H9 (cell line): Measurements from ENCODE around the gene ZBP1. TPM values are rescaled to one million over a fixed set of nuclear protein-coding genes. Genes with fewer than 3 reads are reported as not detected.
"Not testable (repeated sequence)": the region's sequence is repeated elsewhere in the genome, so short reads cannot be mapped to it uniquely, and the experiment has no call there.

ENCODE experiments used
- DNase-seq: peaks from one replicate; pipeline ENCODE4 v3.0.0-alpha.2; 2017
- H2AFZ ChIP-seq: one replicate; pipeline ENCODE4 v1.6.1; 2013; ENCODE audit warnings: mild to moderate bottlenecking, low read length, control low read depth, moderate library complexity
- H2AK5ac ChIP-seq: 2 replicates; pipeline ENCODE4 v1.6.1; 2013; ENCODE audit warnings: low read length, control low read depth, mixed read lengths; ENCODE audit not compliant: insufficient read length
- H2BK120ac ChIP-seq: one replicate; pipeline ENCODE4 v1.6.1; 2013; ENCODE audit warnings: low read depth, mild to moderate bottlenecking, low read length, control low read depth, inconsistent platforms; ENCODE audit not compliant: poor library complexity, severe bottlenecking
- H2BK12ac ChIP-seq: 2 replicates; pipeline ENCODE4 v1.6.1; 2013; ENCODE audit warnings: low read length, control low read depth, mixed read lengths, low read depth; ENCODE audit not compliant: insufficient read length
- H2BK15ac ChIP-seq: 2 replicates; pipeline ENCODE4 v1.6.1; 2013; ENCODE audit warnings: low read depth, low read length, control low read depth
- H2BK20ac ChIP-seq: one replicate; pipeline ENCODE4 v1.6.1; 2013; ENCODE audit warnings: low read depth, mild to moderate bottlenecking, low read length, control low read depth, inconsistent platforms; ENCODE audit not compliant: poor library complexity, severe bottlenecking
- H2BK5ac ChIP-seq: 2 replicates; pipeline ENCODE4 v1.6.1; 2013; ENCODE audit warnings: low read length, control low read depth, mixed read lengths; ENCODE audit not compliant: insufficient read length
- H3K14ac ChIP-seq: 2 replicates; pipeline ENCODE4 v1.6.1; 2013; ENCODE audit warnings: low read length, control low read depth; ENCODE audit not compliant: insufficient read depth
- H3K18ac ChIP-seq: 2 replicates; pipeline ENCODE4 v1.6.1; 2013; ENCODE audit warnings: low read depth, mild to moderate bottlenecking, mixed read lengths, low read length, control low read depth; ENCODE audit not compliant: insufficient read length
- H3K23ac ChIP-seq: 2 replicates; pipeline ENCODE4 v1.6.1; 2013; ENCODE audit warnings: low read length, control low read depth, mixed read lengths, low read depth; ENCODE audit not compliant: insufficient read length
- H3K23me2 ChIP-seq: 2 replicates; pipeline ENCODE4 v1.6.1; 2013; ENCODE audit warnings: low read depth, mild to moderate bottlenecking, mixed read lengths, low read length, control low read depth; ENCODE audit not compliant: insufficient read length, poor library complexity, severe bottlenecking
- H3K27ac ChIP-seq: 2 replicates; pipeline ENCODE4 v1.5.1; 2013; ENCODE audit warnings: low read length, control low read depth, mixed read lengths, low read depth; ENCODE audit not compliant: insufficient read length
- H3K27me3 ChIP-seq: 2 replicates; pipeline ENCODE4 v1.6.1; 2013; ENCODE audit warnings: low read length, control low read depth, inconsistent platforms; ENCODE audit not compliant: insufficient read depth
- H3K4ac ChIP-seq: 2 replicates; pipeline ENCODE4 v1.6.1; 2013; ENCODE audit warnings: low read depth, mild to moderate bottlenecking, control low read depth, inconsistent platforms, low read length, moderate library complexity
- H3K4me1 ChIP-seq: 2 replicates; pipeline ENCODE4 v1.6.1; 2013; ENCODE audit warnings: low read length, control low read depth, inconsistent platforms; ENCODE audit not compliant: insufficient read depth
- H3K4me2 ChIP-seq: 2 replicates; pipeline ENCODE4 v1.6.1; 2013; ENCODE audit warnings: low read length, control low read depth, mixed read lengths; ENCODE audit not compliant: insufficient read length, insufficient read depth
- H3K56ac ChIP-seq: 2 replicates; pipeline ENCODE4 v1.6.1; 2013; ENCODE audit warnings: low read depth, mild to moderate bottlenecking, mixed read lengths, low read length, control low read depth; ENCODE audit not compliant: insufficient read length
- H3K79me1 ChIP-seq: 2 replicates; pipeline ENCODE4 v1.6.1; 2013; ENCODE audit warnings: low read depth, mild to moderate bottlenecking, moderate library complexity, low read length, control low read depth, inconsistent platforms; ENCODE audit not compliant: insufficient read depth, poor library complexity, severe bottlenecking
- H3K79me2 ChIP-seq: 2 replicates; pipeline ENCODE4 v1.6.1; 2013; ENCODE audit warnings: low read length, control low read depth, inconsistent platforms; ENCODE audit not compliant: insufficient read depth
- H3K9ac ChIP-seq: 2 replicates; pipeline ENCODE4 v1.6.1; 2013; ENCODE audit warnings: low read length, control low read depth, mixed read lengths; ENCODE audit not compliant: insufficient read length; ENCODE audit errors: extremely low read depth
- H3K9me3 ChIP-seq: one replicate; pipeline ENCODE4 v1.6.1; 2013; ENCODE audit warnings: low read depth, low read length, inconsistent platforms; ENCODE audit not compliant: control insufficient read depth
- H3T11ph ChIP-seq: one replicate; pipeline ENCODE4 v1.6.1; 2013; ENCODE audit warnings: mild to moderate bottlenecking, low read length, control low read depth, inconsistent platforms
- H4K20me1 ChIP-seq: one replicate; pipeline ENCODE4 v1.6.1; 2013; ENCODE audit not compliant: control insufficient read depth, insufficient read length, insufficient read depth
- H4K5ac ChIP-seq: 2 replicates; pipeline ENCODE4 v1.6.1; 2013; ENCODE audit warnings: low read depth, mild to moderate bottlenecking, mixed read lengths, low read length, control low read depth; ENCODE audit not compliant: insufficient read length
- H4K8ac ChIP-seq: replicated peaks from 2 replicates; pipeline ENCODE4 v1.6.1; 2013; ENCODE audit warnings: low read length, control low read depth, mixed read lengths, low read depth; ENCODE audit not compliant: insufficient read length
- H4K91ac ChIP-seq: 2 replicates; pipeline ENCODE4 v1.6.1; 2013; ENCODE audit warnings: low read depth, mild to moderate bottlenecking, moderate library complexity, mixed read lengths, low read length, control low read depth; ENCODE audit not compliant: insufficient read length
- H3K27ac Mint-ChIP-seq, 3 experiments: 2 replicates in 2 of 3; 3 replicates in 1 of 3; pipeline ENCODE4 v1.8.0; 2020 to 2021; ENCODE audit warnings: mixed read lengths in 3 of 3, mild to moderate bottlenecking in 1 of 3, moderate library complexity in 1 of 3
- H3K27me3 Mint-ChIP-seq: 2 replicates; pipeline ENCODE4 v1.8.0; 2021; ENCODE audit warnings: low read depth, mild to moderate bottlenecking, moderate library complexity, mixed read lengths
- H3K36me3 Mint-ChIP-seq, 3 experiments: 2 replicates in 2 of 3; 3 replicates in 1 of 3; pipeline ENCODE4 v1.8.0; 2020 to 2021; ENCODE audit warnings: low read depth in 3 of 3, mixed read lengths in 3 of 3; ENCODE audit not compliant: insufficient read depth in 1 of 3
- H3K4me1 Mint-ChIP-seq, 2 experiments: 2 replicates each; pipeline ENCODE4 v1.8.0; 2020; ENCODE audit warnings: mixed read lengths in 2 of 2
- H3K4me3 Mint-ChIP-seq, 2 experiments: 2 replicates in 1 of 2; 3 replicates in 1 of 2; pipeline ENCODE4 v1.8.0; 2020 to 2021; ENCODE audit warnings: mild to moderate bottlenecking in 2 of 2, mixed read lengths in 2 of 2, moderate library complexity in 1 of 2
- H3K9me3 Mint-ChIP-seq, 2 experiments: 2 replicates in 1 of 2; 3 replicates in 1 of 2; pipeline ENCODE4 v1.8.0; 2020; ENCODE audit warnings: mild to moderate bottlenecking in 2 of 2, mixed read lengths in 2 of 2, moderate library complexity in 1 of 2
- WGBS: extraction: QIAGEN DNeasy Blood & Tissue Kit; methylation state at CpG from one replicate; pipeline ENCODE4 v1.1.7; 2013; ENCODE audit warnings: missing lambda C conversion rate, low lambda C conversion rate, mixed read lengths; ENCODE audit not compliant: insufficient read length; ENCODE audit errors: extremely low coverage; 5-methylcytosine and 5-hydroxymethylcytosine counted together
- total RNA-seq: library from RNA; stranded (reverse); gene quantifications from 2 replicates; pipeline ENCODE4 v1.2.1, GENCODE V29; 2021

The ZBP1 gene
- total RNA-seq, 1 experiment from 2014 or later: not detected

DNA sequence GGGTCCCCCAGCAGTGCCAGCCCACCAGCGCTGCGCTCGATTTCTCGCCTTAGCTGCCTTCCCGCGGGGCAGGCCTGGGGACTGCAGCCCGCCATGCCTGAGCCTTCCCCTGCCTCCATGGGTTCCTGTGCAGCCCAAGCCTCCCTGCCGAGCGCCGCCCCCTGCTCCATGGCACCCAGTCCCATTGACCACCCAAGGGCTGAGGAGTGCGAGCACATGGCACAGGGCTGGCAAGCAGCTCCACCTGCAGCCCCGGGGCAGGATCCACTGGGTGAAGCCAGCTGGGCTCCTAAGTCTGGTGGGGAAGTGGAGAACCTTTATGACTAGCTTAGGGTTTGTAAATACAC lies 8.7 kb upstream of the ZBP1 start:
- not testable (repeated sequence) for H2AFZ ChIP-seq, H3K9ac ChIP-seq, H3T11ph ChIP-seq, H3K36me3 Mint-ChIP-seq, H3K79me1 ChIP-seq, H2BK15ac ChIP-seq, H3K79me2 ChIP-seq, H3K4ac ChIP-seq, H3K4me2 ChIP-seq, H3K4me3 Mint-ChIP-seq, H4K20me1 ChIP-seq, H3K9me3 Mint-ChIP-seq, H3K56ac ChIP-seq, H2BK5ac ChIP-seq, H2BK120ac ChIP-seq, H3K4me1 Mint-ChIP-seq, H3K14ac ChIP-seq, H3K23ac ChIP-seq, H2BK20ac ChIP-seq, H3K4me1 ChIP-seq, H3K27ac ChIP-seq, H4K5ac ChIP-seq, DNase-seq, H4K91ac ChIP-seq, H2AK5ac ChIP-seq, H3K27ac Mint-ChIP-seq, H4K8ac ChIP-seq, H3K27me3 ChIP-seq, H3K23me2 ChIP-seq, H3K18ac ChIP-seq, H3K9me3 ChIP-seq, H2BK12ac ChIP-seq
- peaks cover 13% of the 10 kb centered on the region for H3K27me3 Mint-ChIP-seq
- WGBS: no CpG with 5 or more reads among the region's 12 CpGs
